Endothelial cell of umbilical vein (primary cell): ENCODE data around the gene RYR3. TPM values are rescaled to one million over a fixed set of nuclear protein-coding genes. Genes with fewer than 3 reads are reported as not detected.

Experiments used
- BruUV-seq: library from RNA; stranded (reverse); fragments of 400-500 nt; replicated peaks from 2 replicates; lab custom pipeline; 2021; lab: Mats Ljungman, UMichigan
- CTCF ChIA-PET: fragments of 300-600, 350-600 bp; sonication (Branson Sonifier 250); formaldehyde crosslinking; loops from one replicate; lab custom pipeline; 2021; ENCODE audit warnings: antibody characterized with exemption, inconsistent platforms; lab: Charles Lee
- POLR2A ChIA-PET: fragments of 300-600, 350-600 bp; sonication (Branson Sonifier 250); formaldehyde crosslinking; loops from one replicate; lab custom pipeline; 2021; ENCODE audit warnings: antibody characterized with exemption, inconsistent platforms; lab: Charles Lee
- DNase-seq: peaks from one replicate; pipeline ENCODE4 v3.0.0-alpha.2; 2011; ENCODE audit warnings: low read depth, low spot score
- FAIRE-seq: peaks from 2 replicates; lab custom pipeline; 2011; peaks lifted over from hg19 to GRCh38; lab: Jason Lieb, UNC
- H2AFZ ChIP-seq: 2 replicates; pipeline ENCODE4 v1.6.0; 2012; ENCODE audit warnings: low read depth, low read length, control low read depth, inconsistent platforms
- H3K27ac ChIP-seq: 2 replicates; pipeline ENCODE4 v1.5.1; 2011; ENCODE audit warnings: low read depth, mild to moderate bottlenecking, control low read depth, low read length, moderate library complexity; ENCODE audit not compliant: insufficient read depth
- H3K27me3 ChIP-seq, 2 experiments: 2 replicates each; pipeline versions ENCODE4 v1.6.0 to v1.6.1; 2011; ENCODE audit warnings: low read length in 2 of 2, mixed read lengths in 1 of 2; ENCODE audit not compliant: control insufficient read depth in 2 of 2, insufficient read depth in 2 of 2
- H3K36me3 ChIP-seq, 2 experiments: 2 replicates in 1 of 2; 3 replicates in 1 of 2; pipeline ENCODE4 v1.5.1; 2011; ENCODE audit warnings: low read length in 2 of 2, mild to moderate bottlenecking in 1 of 2, moderate library complexity in 1 of 2; ENCODE audit not compliant: control insufficient read depth in 2 of 2, insufficient read depth in 2 of 2; ENCODE audit errors: extremely low read depth in 1 of 2
- H3K4me1 ChIP-seq: 3 replicates; pipeline ENCODE4 v1.5.1; 2011; ENCODE audit warnings: mild to moderate bottlenecking, low read length; ENCODE audit not compliant: control insufficient read depth, insufficient read depth; ENCODE audit errors: extremely low read depth
- H3K4me2 ChIP-seq: 2 replicates; pipeline ENCODE4 v1.6.1; 2011; ENCODE audit warnings: low read length, control low read depth, mixed read lengths; ENCODE audit not compliant: insufficient read depth
- H3K4me3 ChIP-seq, 3 experiments: fragments of 200-600 bp in 1 of 3; sonication (generic), shearing (Covaris generic) in 1 of 3; replicated peaks in 1 of 3; 2 replicates each; pipeline ENCODE4 v1.5.1; 2011 to 2016; ENCODE audit warnings: control low read depth in 3 of 3, low read length in 3 of 3, mild to moderate bottlenecking in 2 of 3, inconsistent platforms in 1 of 3, low read depth in 1 of 3, moderate library complexity in 1 of 3; ENCODE audit not compliant: insufficient read depth in 1 of 3
- H3K79me2 ChIP-seq: 2 replicates; pipeline ENCODE4 v1.6.0; 2012; ENCODE audit warnings: low read length, inconsistent platforms; ENCODE audit not compliant: control insufficient read depth, insufficient read depth
- H3K9ac ChIP-seq: replicated peaks from 2 replicates; pipeline ENCODE3; 2011; ENCODE audit warnings: low read length, control low read depth; ENCODE audit not compliant: insufficient read depth; ENCODE audit errors: extremely low read depth
- H3K9me1 ChIP-seq: replicated peaks from 3 replicates; pipeline ENCODE4 v1.6.0; 2011; ENCODE audit warnings: mild to moderate bottlenecking, low read length; ENCODE audit not compliant: control insufficient read depth, insufficient read depth; ENCODE audit errors: extremely low read depth
- H3K9me3 ChIP-seq: replicated peaks from 2 replicates; pipeline ENCODE4 v1.5.1; 2012; ENCODE audit warnings: low read length, inconsistent platforms; ENCODE audit not compliant: control insufficient read depth, insufficient read depth
- H4K20me1 ChIP-seq: replicated peaks from 2 replicates; pipeline ENCODE3; 2011; ENCODE audit warnings: mild to moderate bottlenecking, low read length; ENCODE audit not compliant: control insufficient read depth, insufficient read depth; ENCODE audit errors: extremely low read depth
- EZH2 ChIP-seq: IDR thresholded peaks from 2 replicates; pipeline ENCODE4 v1.6.1; 2012; ENCODE audit warnings: borderline replicate concordance, low read depth, mild to moderate bottlenecking, moderate library complexity, low read length, inconsistent platforms; ENCODE audit not compliant: severe bottlenecking
- FOS ChIP-seq: IDR thresholded peaks from 2 replicates; pipeline ENCODE4 v1.6.1; 2011; ENCODE audit warnings: mild to moderate bottlenecking, low read length, moderate library complexity, borderline replicate concordance; ENCODE audit not compliant: insufficient read depth
- GATA2 ChIP-seq: IDR thresholded peaks from 2 replicates; pipeline ENCODE4 v1.7.0; 2011; ENCODE audit warnings: low read depth, mild to moderate bottlenecking, moderate library complexity, mixed read lengths, low read length; ENCODE audit not compliant: insufficient read length, insufficient read depth
- JUN ChIP-seq: IDR thresholded peaks from 2 replicates; pipeline ENCODE4 v1.6.1; 2011; ENCODE audit warnings: borderline replicate concordance, low read depth; ENCODE audit not compliant: insufficient read length, insufficient read depth
- MYC ChIP-seq: IDR thresholded peaks from one replicate; pipeline ENCODE4 v1.6.1; 2011; ENCODE audit warnings: mild to moderate bottlenecking, low read depth, low read length
- POLR2A ChIP-seq: IDR thresholded peaks from 2 replicates; pipeline ENCODE4 v1.6.1; 2012; ENCODE audit warnings: low read depth, mild to moderate bottlenecking, control low read depth, low read length
- POLR2AphosphoS5 ChIP-seq: IDR thresholded peaks from 2 replicates; pipeline ENCODE4 v1.6.1; 2012; ENCODE audit warnings: low read depth, mild to moderate bottlenecking, control low read depth, low read length, moderate library complexity; ENCODE audit not compliant: insufficient read depth
- dilution Hi-C: fragments of 300-500 bp; cut with MboI; formaldehyde crosslinking; loops from one replicate; pipeline ENCODE4 v1.15.0; 2019; ENCODE audit warnings: low sequenced_read_pairs; ENCODE audit not compliant: extremely low pct_ligation_motif_present
- intact Hi-C: fragments of 100-400 bp; cut with micrococcal nuclease; formaldehyde crosslinking; loops from one replicate; pipeline ENCODE4 v1.10.0; 2022
- polyA plus RNA-seq, 4 experiments: library from polyadenylated mRNA; depleted of rRNA in 3 of 4; stranded (reverse) in 3 of 4; unstranded in 1 of 4; fragments of >200 nt; gene quantifications; 2 replicates each; pipeline versions ENCODE4 v1.2.1 to v1.2.3, GENCODE V29; 2011 to 2012; ENCODE audit warnings: missing spikeins in 1 of 4
- total RNA-seq: library from RNA; stranded (reverse); gene quantifications from 2 replicates; pipeline ENCODE4 v1.2.3, GENCODE V29; 2021
- TF ChIP-seq, protein P1 (sequence below), 2 donors: IDR thresholded peaks; 1 replicate in 1 of 2; 2 replicates in 1 of 2; pipeline ENCODE4 v1.5.1; 2011; ENCODE audit warnings: low read length in 2 of 2, mild to moderate bottlenecking in 2 of 2, moderate library complexity in 2 of 2, control low read depth in 1 of 2, inconsistent platforms in 1 of 2, low read depth in 1 of 2; ENCODE audit not compliant: insufficient read depth in 1 of 2; ENCODE audit errors: extremely low read depth in 1 of 2
- TF ChIP-seq, protein P2 (sequence below): IDR thresholded peaks from 2 replicates; pipeline ENCODE4 v1.6.1; 2011; ENCODE audit not compliant: insufficient read depth, insufficient read length

Gene RYR3
- total and polyA plus RNA-seq, 2 donors (not counting 3 experiments of a cell fraction or from before 2014, with no cell fraction given) = not detected

DNA sequence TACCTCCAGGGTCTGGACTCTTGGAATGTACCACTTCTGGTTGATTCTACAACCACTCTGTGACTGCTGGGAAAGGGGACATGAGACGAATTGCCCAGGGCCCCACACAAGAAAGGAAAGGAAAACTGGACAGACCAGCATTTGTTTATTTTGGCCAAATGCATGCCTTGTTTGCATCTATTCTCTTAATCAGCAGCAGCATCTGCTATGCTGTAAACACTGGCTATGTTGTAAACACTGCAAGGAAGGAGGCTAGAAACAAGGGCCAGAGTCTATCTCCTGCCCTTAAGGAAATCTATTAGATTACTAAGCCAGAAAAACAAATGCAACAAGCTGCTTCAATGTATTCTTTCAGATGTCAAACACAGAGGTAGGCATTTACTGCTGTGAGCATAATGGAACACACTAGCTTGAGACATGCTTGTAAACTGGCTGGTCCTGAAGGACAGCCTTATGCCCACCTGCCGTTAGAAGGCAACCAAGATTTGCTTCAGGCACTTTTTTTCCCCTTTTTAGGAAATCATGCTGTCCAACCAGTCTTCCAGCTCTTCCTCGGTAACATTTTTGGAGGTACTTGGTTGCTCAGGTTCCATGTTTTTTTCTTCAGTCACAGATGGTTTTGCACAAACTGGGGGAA, 555.5 kb downstream of the RYR3 start:
- Histone ChIP-seq H3K36me3 (no peaks in the 10 kb centered on the region), H4K20me1 (no peaks in the 10 kb centered on the region), H3K79me2 (no peaks in the 10 kb centered on the region), H3K9me3 (no peaks in the 10 kb centered on the region), H2AFZ (no peak overlapping the region), H3K27ac (no peak overlapping the region), H3K9ac (no peak overlapping the region), H3K4me2 (no peak overlapping the region), H3K27me3 (no peaks in the 10 kb centered on the region), H3K4me3 (no peak overlapping the region), H3K4me1 (no peaks in the 10 kb centered on the region), H3K9me1 (no peaks in the 10 kb centered on the region)
- no TSS peak for BruUV-seq
- TF ChIP-seq FOS = no peak
- no peak for TF ChIP-seq JUN
- TF ChIP-seq, protein P1, sequence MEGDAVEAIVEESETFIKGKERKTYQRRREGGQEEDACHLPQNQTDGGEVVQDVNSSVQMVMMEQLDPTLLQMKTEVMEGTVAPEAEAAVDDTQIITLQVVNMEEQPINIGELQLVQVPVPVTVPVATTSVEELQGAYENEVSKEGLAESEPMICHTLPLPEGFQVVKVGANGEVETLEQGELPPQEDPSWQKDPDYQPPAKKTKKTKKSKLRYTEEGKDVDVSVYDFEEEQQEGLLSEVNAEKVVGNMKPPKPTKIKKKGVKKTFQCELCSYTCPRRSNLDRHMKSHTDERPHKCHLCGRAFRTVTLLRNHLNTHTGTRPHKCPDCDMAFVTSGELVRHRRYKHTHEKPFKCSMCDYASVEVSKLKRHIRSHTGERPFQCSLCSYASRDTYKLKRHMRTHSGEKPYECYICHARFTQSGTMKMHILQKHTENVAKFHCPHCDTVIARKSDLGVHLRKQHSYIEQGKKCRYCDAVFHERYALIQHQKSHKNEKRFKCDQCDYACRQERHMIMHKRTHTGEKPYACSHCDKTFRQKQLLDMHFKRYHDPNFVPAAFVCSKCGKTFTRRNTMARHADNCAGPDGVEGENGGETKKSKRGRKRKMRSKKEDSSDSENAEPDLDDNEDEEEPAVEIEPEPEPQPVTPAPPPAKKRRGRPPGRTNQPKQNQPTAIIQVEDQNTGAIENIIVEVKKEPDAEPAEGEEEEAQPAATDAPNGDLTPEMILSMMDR (IDR thresholded peaks at IDR 0.05; ENCODE audit: extremely low read depth in 1 of 2, insufficient read depth in 1 of 2, low read depth in 1 of 2, low read length in 2 of 2) = no peak
- no peak for TF ChIP-seq POLR2A
- TF ChIP-seq POLR2AphosphoS5 = no peak
- TF ChIP-seq GATA2 = no peak
- TF ChIP-seq EZH2 = no peak
- TF ChIP-seq, protein P2, sequence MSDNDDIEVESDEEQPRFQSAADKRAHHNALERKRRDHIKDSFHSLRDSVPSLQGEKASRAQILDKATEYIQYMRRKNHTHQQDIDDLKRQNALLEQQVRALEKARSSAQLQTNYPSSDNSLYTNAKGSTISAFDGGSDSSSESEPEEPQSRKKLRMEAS = no peak
- TF ChIP-seq MYC = no peak
- ChIA-PET CTCF (no interaction called here), POLR2A (no interaction called here)
- FAIRE-seq (no peak), DNase-seq (peak; percentile 9)
- intact Hi-C loops (no loop called here), dilution Hi-C loops (no loop called here)
